HepG2 (cell line): Measurements from ENCODE around the gene ZNF367. TPM values are rescaled to one million over a fixed set of nuclear protein-coding genes. Genes with fewer than 3 reads are reported as not detected.

Experiments used
- AHR ChIP-seq: IDR thresholded peaks from 2 replicates; pipeline ENCODE4 v1.6.1; 2018; ENCODE audit warnings: missing genetic modification reagents, missing compliant biosample characterization
- ASH2L ChIP-seq: fragments of 300-600, 200-600 bp; sonication (generic); IDR thresholded peaks from 2 replicates; pipeline ENCODE4 v1.7.0; 2017; ENCODE audit warnings: low read depth, mild to moderate bottlenecking, moderate library complexity, mixed read lengths, low read length; ENCODE audit not compliant: insufficient read length
- ATF7 ChIP-seq, 2 experiments: fragments of 450-650 bp in 1 of 2; sonication (generic) in 1 of 2; formaldehyde crosslinking in 1 of 2; IDR thresholded peaks; 2 replicates each; pipeline versions ENCODE4 v1.4.0 to v1.6.1; 2016 to 2020; ENCODE audit warnings: antibody characterized with exemption in 1 of 2, mild to moderate bottlenecking in 1 of 2, missing genetic modification reagents in 1 of 2
- CENPX ChIP-seq: sonication (generic); formaldehyde crosslinking; IDR thresholded peaks from 2 replicates; pipeline ENCODE4 v1.9.0; 2021; ENCODE audit warnings: mild to moderate bottlenecking, missing genetic modification reagents, moderate library complexity
- EP300 ChIP-seq, 3 experiments: sonication (generic) in 1 of 3; formaldehyde crosslinking in 1 of 3; IDR thresholded peaks; 2 replicates each; pipeline versions ENCODE4 v1.5.1 to v1.6.1; 2011 to 2020; ENCODE audit warnings: low read depth in 2 of 3, low read length in 2 of 3, borderline replicate concordance in 1 of 3, improper control_type of control experiment in 1 of 3, mild to moderate bottlenecking in 1 of 3, missing genetic modification reagents in 1 of 3, moderate library complexity in 1 of 3
- IKZF1 ChIP-seq: fragments of 450-650 bp; IDR thresholded peaks from 2 replicates; pipeline ENCODE4 v1.7.1; 2016
- JUND ChIP-seq: sonication (generic); formaldehyde crosslinking; IDR thresholded peaks from 2 replicates; pipeline ENCODE4 v1.8.0; 2022; ENCODE audit warnings: mild to moderate bottlenecking, missing genetic modification reagents
- MXD4 ChIP-seq: IDR thresholded peaks from 2 replicates; pipeline ENCODE4 v1.6.1; 2016; ENCODE audit warnings: mild to moderate bottlenecking, missing biosample characterization, missing genetic modification reagents
- NCOR1 ChIP-seq: fragments of 200-600 bp; sonication (generic); IDR thresholded peaks from 2 replicates; pipeline ENCODE4 v1.7.0; 2017; ENCODE audit warnings: antibody characterized with exemption, low read length, borderline replicate concordance
- RFXAP ChIP-seq: sonication (generic); formaldehyde crosslinking; IDR thresholded peaks from 2 replicates; pipeline ENCODE4 v1.4.0; 2020; ENCODE audit warnings: missing genetic modification reagents, borderline replicate concordance
- SOX6 ChIP-seq, 2 experiments: fragments of 450-650 bp in 1 of 2; sonication (generic) in 1 of 2; formaldehyde crosslinking in 1 of 2; IDR thresholded peaks; 2 replicates each; pipeline versions ENCODE4 v1.4.0 to v1.6.1; 2017 to 2020; ENCODE audit warnings: antibody characterized with exemption in 1 of 2, mild to moderate bottlenecking in 1 of 2, missing genetic modification reagents in 1 of 2
- ZC3H4 ChIP-seq: sonication (generic); formaldehyde crosslinking; IDR thresholded peaks from 2 replicates; pipeline ENCODE4 v1.4.0; 2020; ENCODE audit warnings: missing genetic modification reagents, borderline replicate concordance
- ZMYM2 ChIP-seq: sonication (generic); formaldehyde crosslinking; IDR thresholded peaks from 2 replicates; pipeline ENCODE4 v1.8.0; 2022; ENCODE audit warnings: mild to moderate bottlenecking, missing genetic modification reagents
- ZNF205 ChIP-seq: IDR thresholded peaks from 2 replicates; pipeline ENCODE4 v1.6.1; 2018; ENCODE audit warnings: missing biosample characterization, missing genetic modification reagents
- ZNF224 ChIP-seq: sonication (generic); formaldehyde crosslinking; IDR thresholded peaks from 2 replicates; pipeline ENCODE4 v1.5.0; 2020; ENCODE audit warnings: mild to moderate bottlenecking, missing genetic modification reagents
- ZNF253 ChIP-seq: sonication (generic); formaldehyde crosslinking; IDR thresholded peaks from 2 replicates; pipeline ENCODE4 v1.8.0; 2022; ENCODE audit warnings: mild to moderate bottlenecking, missing genetic modification reagents, borderline replicate concordance
- ZNF263 ChIP-seq: sonication (generic); formaldehyde crosslinking; IDR thresholded peaks from 2 replicates; pipeline ENCODE4 v1.4.0; 2020; ENCODE audit warnings: missing genetic modification reagents
- ZNF670 ChIP-seq: sonication (generic); formaldehyde crosslinking; IDR thresholded peaks from 2 replicates; pipeline ENCODE4 v1.8.0; 2022; ENCODE audit warnings: mild to moderate bottlenecking, missing genetic modification reagents, borderline replicate concordance
- ZNF747 ChIP-seq: sonication (generic); formaldehyde crosslinking; IDR thresholded peaks from 2 replicates; pipeline ENCODE4 v1.8.1; 2023; ENCODE audit warnings: missing genetic modification reagents, mild to moderate bottlenecking, borderline replicate concordance
- ZNF775 ChIP-seq: sonication (generic); formaldehyde crosslinking; IDR thresholded peaks from 2 replicates; pipeline ENCODE4 v1.4.0; 2020; ENCODE audit warnings: missing genetic modification reagents, mild to moderate bottlenecking, moderate library complexity, borderline replicate concordance
- ZNF781 ChIP-seq: sonication (generic); formaldehyde crosslinking; IDR thresholded peaks from 2 replicates; pipeline ENCODE4 v1.5.1; 2020; ENCODE audit warnings: borderline replicate concordance, mild to moderate bottlenecking, missing genetic modification reagents; ENCODE audit errors: not compliant biosample characterization
- ZNF792 ChIP-seq: IDR thresholded peaks from 2 replicates; pipeline ENCODE4 v1.6.1; 2016
- polyA plus RNA-seq, 8 experiments: library from polyadenylated mRNA; depleted of rRNA in 3 of 8; stranded (reverse) in 7 of 8; unstranded in 1 of 8; fragments of >200 nt; fragmentation: Illumina TruSeq in 4 of 8; extraction: Trizol in 4 of 8; gene quantifications; 2 replicates each; pipeline versions ENCODE4 v1.2.1 to v1.2.3, GENCODE V29; 2011 to 2016; ENCODE audit warnings: low read depth in 4 of 8, missing spikeins in 1 of 8, mixed read lengths in 1 of 8; ENCODE audit not compliant: insufficient read depth in 1 of 8
- total RNA-seq, 5 experiments: library from RNA; depleted of rRNA; stranded (reverse); fragments of >200 nt; fragmentation: Illumina TruSeq; extraction: Trizol; gene quantifications; 2 replicates each; pipeline ENCODE4 v1.2.3, GENCODE V29; 2016; ENCODE audit warnings: low read depth in 1 of 5
- TF ChIP-seq, protein P1 (sequence below): sonication (generic); formaldehyde crosslinking; IDR thresholded peaks from 2 replicates; pipeline ENCODE4 v1.5.0; 2020; ENCODE audit warnings: mild to moderate bottlenecking, missing genetic modification reagents, borderline replicate concordance
- TF ChIP-seq, protein P2 (sequence below): sonication (generic); formaldehyde crosslinking; IDR thresholded peaks from 2 replicates; pipeline ENCODE4 v1.5.0; 2020; ENCODE audit warnings: mild to moderate bottlenecking, missing genetic modification reagents
- TF ChIP-seq, protein P3 (sequence below): sonication (generic); formaldehyde crosslinking; IDR thresholded peaks from 2 replicates; pipeline ENCODE4 v1.5.1; 2020; ENCODE audit warnings: missing genetic modification reagents, mild to moderate bottlenecking, borderline replicate concordance

Gene ZNF367
- total and polyA plus RNA-seq, 2 of the 13 experiments (the other 11 are each of a cell fraction or from before 2014, with no cell fraction given), result 2.9 to 7.7 TPM

DNA sequence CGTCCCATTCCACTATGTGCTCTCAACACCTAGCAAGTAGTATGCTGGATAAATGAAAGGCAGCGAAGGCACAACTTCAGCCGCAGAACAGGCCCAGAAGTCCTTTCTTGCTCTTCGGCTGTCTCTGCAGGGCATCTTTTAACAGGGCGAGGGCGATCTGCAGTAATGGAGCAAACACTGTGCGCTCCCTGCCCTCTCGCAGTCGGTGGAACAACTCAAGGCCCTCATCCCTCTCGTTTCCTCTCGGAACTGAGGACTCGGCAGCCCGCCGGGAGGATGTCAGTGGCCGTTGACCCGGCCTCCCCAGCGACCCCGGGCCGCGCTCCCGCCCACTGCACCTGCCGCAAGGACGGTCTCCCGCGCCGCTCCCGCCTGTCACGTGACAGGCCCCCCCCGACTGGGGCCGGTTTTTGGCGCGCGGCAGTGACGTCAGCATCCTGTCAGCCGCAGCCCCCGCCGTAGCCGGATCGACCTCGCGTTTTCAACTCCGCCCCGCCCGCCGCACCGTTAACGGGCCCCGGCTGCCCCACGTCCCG is 1.1 kb downstream of the ZNF367 start (continued):
- peak; percentile 85; the same call in 1 of the 2 replicates for TF ChIP-seq ZNF224 (CRISPR knock-in tag)
- no peak for TF ChIP-seq ZC3H4 (CRISPR knock-in tag)
- no peak for TF ChIP-seq ZMYM2
- TF ChIP-seq, protein P1, sequence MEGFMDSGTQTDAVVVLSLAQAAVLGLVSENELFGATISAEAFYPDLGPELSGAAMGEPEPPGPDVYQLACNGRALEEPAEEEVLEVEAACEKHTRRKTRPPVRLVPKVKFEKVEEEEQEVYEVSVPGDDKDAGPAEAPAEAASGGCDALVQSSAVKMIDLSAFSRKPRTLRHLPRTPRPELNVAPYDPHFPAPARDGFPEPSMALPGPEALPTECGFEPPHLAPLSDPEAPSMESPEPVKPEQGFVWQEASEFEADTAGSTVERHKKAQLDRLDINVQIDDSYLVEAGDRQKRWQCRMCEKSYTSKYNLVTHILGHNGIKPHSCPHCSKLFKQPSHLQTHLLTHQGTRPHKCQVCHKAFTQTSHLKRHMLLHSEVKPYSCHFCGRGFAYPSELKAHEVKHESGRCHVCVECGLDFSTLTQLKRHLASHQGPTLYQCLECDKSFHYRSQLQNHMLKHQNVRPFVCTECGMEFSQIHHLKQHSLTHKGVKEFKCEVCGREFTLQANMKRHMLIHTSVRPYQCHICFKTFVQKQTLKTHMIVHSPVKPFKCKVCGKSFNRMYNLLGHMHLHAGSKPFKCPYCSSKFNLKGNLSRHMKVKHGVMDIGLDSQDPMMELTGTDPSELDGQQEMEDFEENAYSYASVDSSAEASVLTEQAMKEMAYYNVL (CRISPR knock-in tag), result peak; percentile 86
- no peak for TF ChIP-seq NCOR1
- no peak; the same call in 1 of the 2 replicates for TF ChIP-seq ZNF205 (CRISPR knock-in tag)
- peak; percentile 99 for TF ChIP-seq ZNF263 (CRISPR knock-in tag)
- TF ChIP-seq MXD4 (CRISPR knock-in tag), result peak; percentile 21; the same call in 1 of the 2 replicates
- TF ChIP-seq SOX6 (IDR thresholded peaks at IDR 0.05), result no peak
- peak; percentile 85 for TF ChIP-seq SOX6 (CRISPR knock-in tag; IDR thresholded peaks at IDR 0.05)
- TF ChIP-seq ZNF781 (CRISPR knock-in tag), result peak; percentile 95
- TF ChIP-seq AHR (CRISPR knock-in tag), result no peak
- no peak for TF ChIP-seq ZNF775
- TF ChIP-seq ZNF792, result no peak
- TF ChIP-seq EP300 (IDR thresholded peaks at IDR 0.05; ENCODE audit: low read depth in 2 of 2, low read length in 2 of 2), result peak in 1 of 2 experiments; percentile 43; a peak in 1 of 4 replicates
- no peak for TF ChIP-seq EP300 (CRISPR knock-in tag; IDR thresholded peaks at IDR 0.05; ENCODE audit: borderline replicate concordance)
- peak; percentile 52 for TF ChIP-seq ASH2L
- no peak for TF ChIP-seq IKZF1
- TF ChIP-seq ZNF253 (CRISPR knock-in tag), result no peak
- TF ChIP-seq ZNF747 (CRISPR knock-in tag), result peak; percentile 93
- TF ChIP-seq, protein P2, sequence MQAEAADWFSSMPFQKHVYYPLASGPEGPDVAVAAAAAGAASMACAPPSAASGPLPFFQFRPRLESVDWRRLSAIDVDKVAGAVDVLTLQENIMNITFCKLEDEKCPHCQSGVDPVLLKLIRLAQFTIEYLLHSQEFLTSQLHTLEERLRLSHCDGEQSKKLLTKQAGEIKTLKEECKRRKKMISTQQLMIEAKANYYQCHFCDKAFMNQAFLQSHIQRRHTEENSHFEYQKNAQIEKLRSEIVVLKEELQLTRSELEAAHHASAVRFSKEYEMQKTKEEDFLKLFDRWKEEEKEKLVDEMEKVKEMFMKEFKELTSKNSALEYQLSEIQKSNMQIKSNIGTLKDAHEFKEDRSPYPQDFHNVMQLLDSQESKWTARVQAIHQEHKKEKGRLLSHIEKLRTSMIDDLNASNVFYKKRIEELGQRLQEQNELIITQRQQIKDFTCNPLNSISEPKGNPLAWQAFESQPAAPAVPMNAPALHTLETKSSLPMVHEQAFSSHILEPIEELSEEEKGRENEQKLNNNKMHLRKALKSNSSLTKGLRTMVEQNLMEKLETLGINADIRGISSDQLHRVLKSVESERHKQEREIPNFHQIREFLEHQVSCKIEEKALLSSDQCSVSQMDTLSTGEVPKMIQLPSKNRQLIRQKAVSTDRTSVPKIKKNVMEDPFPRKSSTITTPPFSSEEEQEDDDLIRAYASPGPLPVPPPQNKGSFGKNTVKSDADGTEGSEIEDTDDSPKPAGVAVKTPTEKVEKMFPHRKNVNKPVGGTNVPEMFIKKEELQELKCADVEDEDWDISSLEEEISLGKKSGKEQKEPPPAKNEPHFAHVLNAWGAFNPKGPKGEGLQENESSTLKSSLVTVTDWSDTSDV (CRISPR knock-in tag), result no peak
- TF ChIP-seq RFXAP (CRISPR knock-in tag), result no peak; the same call in 1 of the 2 replicates
- peak; percentile 17; the same call in 1 of the 2 replicates for TF ChIP-seq ZNF670 (CRISPR knock-in tag)
- no peak for TF ChIP-seq JUND (CRISPR knock-in tag)
- no peak for TF ChIP-seq CENPX (CRISPR knock-in tag)
- TF ChIP-seq, protein P3, sequence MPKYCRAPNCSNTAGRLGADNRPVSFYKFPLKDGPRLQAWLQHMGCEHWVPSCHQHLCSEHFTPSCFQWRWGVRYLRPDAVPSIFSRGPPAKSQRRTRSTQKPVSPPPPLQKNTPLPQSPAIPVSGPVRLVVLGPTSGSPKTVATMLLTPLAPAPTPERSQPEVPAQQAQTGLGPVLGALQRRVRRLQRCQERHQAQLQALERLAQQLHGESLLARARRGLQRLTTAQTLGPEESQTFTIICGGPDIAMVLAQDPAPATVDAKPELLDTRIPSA (CRISPR knock-in tag), result no peak
- peak; percentile 77 for TF ChIP-seq ATF7 (IDR thresholded peaks at IDR 0.05)
- peak; percentile 86 for TF ChIP-seq ATF7 (CRISPR knock-in tag; IDR thresholded peaks at IDR 0.05)
